Progenitor cell of endocrine pancreas (in vitro differentiated cells): ENCODE data around the gene SHC3. TPM values are rescaled to one million over a fixed set of nuclear protein-coding genes. Genes with fewer than 3 reads are reported as not detected.

Experiments
- DNase-seq: peaks from one replicate; pipeline ENCODE4 v3.0.0; 2021; ENCODE audit warnings: low spot score; ENCODE audit not compliant: unreplicated experiment
- H3K27ac Mint-ChIP-seq: 2 replicates; pipeline ENCODE4 v1.8.0; 2021; ENCODE audit warnings: mild to moderate bottlenecking, moderate library complexity, mixed read lengths
- H3K27me3 Mint-ChIP-seq: 2 replicates; pipeline ENCODE4 v1.8.0; 2021; ENCODE audit warnings: mixed read lengths
- H3K36me3 Mint-ChIP-seq: 2 replicates; pipeline ENCODE4 v1.8.0; 2022; ENCODE audit warnings: mixed read lengths; ENCODE audit not compliant: insufficient read depth
- H3K4me1 Mint-ChIP-seq: 2 replicates; pipeline ENCODE4 v1.8.0; 2021; ENCODE audit warnings: low read depth, mixed read lengths
- H3K4me3 Mint-ChIP-seq: 2 replicates; pipeline ENCODE4 v1.8.0; 2021; ENCODE audit warnings: low read depth, mild to moderate bottlenecking, moderate library complexity, mixed read lengths
- H3K9me3 Mint-ChIP-seq: 2 replicates; pipeline ENCODE4 v1.8.0; 2021; ENCODE audit warnings: low read depth, mixed read lengths
- CTCF ChIP-seq: fragments of 200-600 bp; sonication (generic); IDR thresholded peaks from one replicate; pipeline ENCODE4 v1.5.0; 2021; ENCODE audit warnings: antibody characterized with exemption, mild to moderate bottlenecking; ENCODE audit not compliant: unreplicated experiment
- total RNA-seq: library from RNA; stranded (reverse); gene quantifications from 2 replicates; pipeline ENCODE4 v1.2.1, GENCODE V29; 2021

The SHC3 gene
- total RNA-seq, 1 donor from 2014 or later, result 1.3 TPM

- no peak for DNase-seq
- H3K4me1 Mint-ChIP-seq, result peaks cover 5% of the 10 kb centered on the region
- no peaks in the 10 kb centered on the region for H3K36me3 Mint-ChIP-seq
- H3K9me3 Mint-ChIP-seq, result no peaks in the 10 kb centered on the region
- no peak overlapping the region for H3K4me3 Mint-ChIP-seq
- TF ChIP-seq CTCF, result no peak
- H3K27me3 Mint-ChIP-seq, result no peaks in the 10 kb centered on the region
- no peak overlapping the region for H3K27ac Mint-ChIP-seq
Measured at GRCh38 chr9:89109666-89110065, 69.0 kb downstream of the SHC3 start.

- no peaks in the 10 kb centered on the region for H3K9me3 Mint-ChIP-seq
- DNase-seq, result no peak
- peaks cover 6% of the 10 kb centered on the region for H3K27me3 Mint-ChIP-seq
- H3K36me3 Mint-ChIP-seq, result no peaks in the 10 kb centered on the region
- TF ChIP-seq CTCF, result no peak
- H3K27ac Mint-ChIP-seq, result no peak overlapping the region
- H3K4me3 Mint-ChIP-seq, result no peak overlapping the region
- peaks cover 5% of the 10 kb centered on the region for H3K4me1 Mint-ChIP-seq
Measured at GRCh38 chr9:89107406-89107805, 71.2 kb downstream of the SHC3 start.

- H3K27ac Mint-ChIP-seq, result no peak overlapping the region
- TF ChIP-seq CTCF, result no peak
- DNase-seq, result no peak
- peaks cover under 1% of the 10 kb centered on the region for H3K9me3 Mint-ChIP-seq
- H3K27me3 Mint-ChIP-seq, result peaks cover 6% of the 10 kb centered on the region
- no peaks in the 10 kb centered on the region for H3K36me3 Mint-ChIP-seq
- no peak overlapping the region for H3K4me3 Mint-ChIP-seq
- peaks cover 5% of the 10 kb centered on the region for H3K4me1 Mint-ChIP-seq
Measured at GRCh38 chr9:89106224-89106851, 72.3 kb downstream of the SHC3 start.

GRCh38 chr9:89104821-89105220 is 73.8 kb downstream of the SHC3 start:
- Mint-ChIP-seq H3K4me1 (peaks cover 4% of the 10 kb centered on the region), H3K4me3 (no peak overlapping the region), H3K36me3 (no peaks in the 10 kb centered on the region), H3K9me3 (peaks cover 2% of the 10 kb centered on the region), H3K27ac (no peak overlapping the region), H3K27me3 (peaks cover 6% of the 10 kb centered on the region)
- TF ChIP-seq CTCF, result no peak
- no peak for DNase-seq

- Mint-ChIP-seq H3K27ac (no peak overlapping the region), H3K36me3 (no peaks in the 10 kb centered on the region), H3K9me3 (peaks cover 6% of the 10 kb centered on the region), H3K27me3 (no peaks in the 10 kb centered on the region), H3K4me3 (no peak overlapping the region), H3K4me1 (no peaks in the 10 kb centered on the region)
- DNase-seq, result no peak
- no peak for TF ChIP-seq CTCF
Measured at GRCh38 chr9:89097219-89097618, 81.4 kb downstream of the SHC3 start.
